WTC11 (cell line): ENCODE measurements around the gene LEF1.

Experiments used
- CBFB ChIP-seq: sonication (generic); formaldehyde crosslinking; IDR thresholded peaks from 2 replicates; pipeline ENCODE4 v1.8.1; 2022; ENCODE audit warnings: mild to moderate bottlenecking, low read depth, missing genetic modification reagents
- NR2C2 ChIP-seq: sonication (generic); formaldehyde crosslinking; IDR thresholded peaks from 2 replicates; pipeline ENCODE4 v1.8.0; 2022; ENCODE audit warnings: mild to moderate bottlenecking, missing genetic modification reagents
- SMAD4 ChIP-seq: sonication (generic); formaldehyde crosslinking; IDR thresholded peaks from 2 replicates; pipeline ENCODE4 v1.8.0; 2022; ENCODE audit warnings: mild to moderate bottlenecking, missing genetic modification reagents
- ZNF263 ChIP-seq: sonication (generic); formaldehyde crosslinking; IDR thresholded peaks from 2 replicates; pipeline ENCODE4 v1.8.1; 2022; ENCODE audit warnings: low read depth, mild to moderate bottlenecking, moderate library complexity, missing genetic modification reagents
- TF ChIP-seq, protein P1 (sequence below): fragments of 200-600 bp; IDR thresholded peaks from 2 replicates; pipeline ENCODE4 v1.8.0; 2022; ENCODE audit warnings: antibody characterized with exemption
- TF ChIP-seq, protein P2 (sequence below): sonication (generic); formaldehyde crosslinking; IDR thresholded peaks from 2 replicates; pipeline ENCODE4 v1.8.0; 2022; ENCODE audit warnings: mild to moderate bottlenecking, missing genetic modification reagents
- TF ChIP-seq, protein P3 (sequence below): sonication (generic); formaldehyde crosslinking; conservative IDR thresholded peaks from 2 replicates; pipeline ENCODE4 v1.8.1; 2022; ENCODE audit warnings: mild to moderate bottlenecking, missing genetic modification reagents
- TF ChIP-seq, protein P4 (sequence below): sonication (generic); formaldehyde crosslinking; IDR thresholded peaks from 2 replicates; pipeline ENCODE4 v1.8.0; 2022; ENCODE audit warnings: mild to moderate bottlenecking, missing genetic modification reagents

DNA sequence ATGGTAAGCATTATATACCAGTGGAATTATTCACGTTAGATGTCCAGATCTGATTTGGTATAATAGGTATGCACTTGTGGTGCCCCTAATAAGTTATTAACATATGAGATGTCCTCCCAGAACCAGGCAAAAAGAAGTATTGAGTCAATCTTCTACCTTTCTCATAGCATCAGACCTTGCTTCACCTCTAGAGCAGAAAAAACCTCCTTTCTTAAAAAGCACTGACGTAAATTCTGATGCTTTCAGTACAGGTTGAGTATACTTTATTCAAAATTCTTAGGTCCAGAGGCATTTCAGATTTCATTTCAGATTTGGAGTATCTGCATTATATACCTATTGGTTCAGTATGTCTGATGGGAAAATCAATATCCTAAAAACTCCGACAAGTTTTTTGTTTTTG is 22.4 kb downstream of the LEF1 start:
- TF ChIP-seq, protein P1, sequence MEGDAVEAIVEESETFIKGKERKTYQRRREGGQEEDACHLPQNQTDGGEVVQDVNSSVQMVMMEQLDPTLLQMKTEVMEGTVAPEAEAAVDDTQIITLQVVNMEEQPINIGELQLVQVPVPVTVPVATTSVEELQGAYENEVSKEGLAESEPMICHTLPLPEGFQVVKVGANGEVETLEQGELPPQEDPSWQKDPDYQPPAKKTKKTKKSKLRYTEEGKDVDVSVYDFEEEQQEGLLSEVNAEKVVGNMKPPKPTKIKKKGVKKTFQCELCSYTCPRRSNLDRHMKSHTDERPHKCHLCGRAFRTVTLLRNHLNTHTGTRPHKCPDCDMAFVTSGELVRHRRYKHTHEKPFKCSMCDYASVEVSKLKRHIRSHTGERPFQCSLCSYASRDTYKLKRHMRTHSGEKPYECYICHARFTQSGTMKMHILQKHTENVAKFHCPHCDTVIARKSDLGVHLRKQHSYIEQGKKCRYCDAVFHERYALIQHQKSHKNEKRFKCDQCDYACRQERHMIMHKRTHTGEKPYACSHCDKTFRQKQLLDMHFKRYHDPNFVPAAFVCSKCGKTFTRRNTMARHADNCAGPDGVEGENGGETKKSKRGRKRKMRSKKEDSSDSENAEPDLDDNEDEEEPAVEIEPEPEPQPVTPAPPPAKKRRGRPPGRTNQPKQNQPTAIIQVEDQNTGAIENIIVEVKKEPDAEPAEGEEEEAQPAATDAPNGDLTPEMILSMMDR: no peak
- TF ChIP-seq, protein P2, sequence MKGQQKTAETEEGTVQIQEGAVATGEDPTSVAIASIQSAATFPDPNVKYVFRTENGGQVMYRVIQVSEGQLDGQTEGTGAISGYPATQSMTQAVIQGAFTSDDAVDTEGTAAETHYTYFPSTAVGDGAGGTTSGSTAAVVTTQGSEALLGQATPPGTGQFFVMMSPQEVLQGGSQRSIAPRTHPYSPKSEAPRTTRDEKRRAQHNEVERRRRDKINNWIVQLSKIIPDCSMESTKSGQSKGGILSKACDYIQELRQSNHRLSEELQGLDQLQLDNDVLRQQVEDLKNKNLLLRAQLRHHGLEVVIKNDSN (CRISPR knock-in tag): no peak
- TF ChIP-seq, protein P3, sequence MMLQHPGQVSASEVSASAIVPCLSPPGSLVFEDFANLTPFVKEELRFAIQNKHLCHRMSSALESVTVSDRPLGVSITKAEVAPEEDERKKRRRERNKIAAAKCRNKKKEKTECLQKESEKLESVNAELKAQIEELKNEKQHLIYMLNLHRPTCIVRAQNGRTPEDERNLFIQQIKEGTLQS (CRISPR knock-in tag): no peak
- TF ChIP-seq, protein P4, sequence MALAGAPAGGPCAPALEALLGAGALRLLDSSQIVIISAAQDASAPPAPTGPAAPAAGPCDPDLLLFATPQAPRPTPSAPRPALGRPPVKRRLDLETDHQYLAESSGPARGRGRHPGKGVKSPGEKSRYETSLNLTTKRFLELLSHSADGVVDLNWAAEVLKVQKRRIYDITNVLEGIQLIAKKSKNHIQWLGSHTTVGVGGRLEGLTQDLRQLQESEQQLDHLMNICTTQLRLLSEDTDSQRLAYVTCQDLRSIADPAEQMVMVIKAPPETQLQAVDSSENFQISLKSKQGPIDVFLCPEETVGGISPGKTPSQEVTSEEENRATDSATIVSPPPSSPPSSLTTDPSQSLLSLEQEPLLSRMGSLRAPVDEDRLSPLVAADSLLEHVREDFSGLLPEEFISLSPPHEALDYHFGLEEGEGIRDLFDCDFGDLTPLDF (CRISPR knock-in tag): no peak
- TF ChIP-seq CBFB (CRISPR knock-in tag) (no peak), ZNF263 (CRISPR knock-in tag) (no peak), SMAD4 (CRISPR knock-in tag) (no peak), NR2C2 (CRISPR knock-in tag) (no peak)
